ENCODE measurements around the gene OR4M2. TPM values are rescaled to one million over a fixed set of nuclear protein-coding genes. Genes with fewer than 3 reads are reported as not detected.
"Not testable (repeated sequence)": the region's sequence is repeated elsewhere in the genome, so short reads cannot be mapped to it uniquely, and the experiment has no call there.

OR4M2 gene, protein sequence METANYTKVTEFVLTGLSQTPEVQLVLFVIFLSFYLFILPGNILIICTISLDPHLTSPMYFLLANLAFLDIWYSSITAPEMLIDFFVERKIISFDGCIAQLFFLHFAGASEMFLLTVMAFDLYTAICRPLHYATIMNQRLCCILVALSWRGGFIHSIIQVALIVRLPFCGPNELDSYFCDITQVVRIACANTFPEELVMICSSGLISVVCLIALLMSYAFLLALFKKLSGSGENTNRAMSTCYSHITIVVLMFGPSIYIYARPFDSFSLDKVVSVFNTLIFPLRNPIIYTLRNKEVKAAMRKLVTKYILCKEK
- total RNA-seq = not detected

DNA sequence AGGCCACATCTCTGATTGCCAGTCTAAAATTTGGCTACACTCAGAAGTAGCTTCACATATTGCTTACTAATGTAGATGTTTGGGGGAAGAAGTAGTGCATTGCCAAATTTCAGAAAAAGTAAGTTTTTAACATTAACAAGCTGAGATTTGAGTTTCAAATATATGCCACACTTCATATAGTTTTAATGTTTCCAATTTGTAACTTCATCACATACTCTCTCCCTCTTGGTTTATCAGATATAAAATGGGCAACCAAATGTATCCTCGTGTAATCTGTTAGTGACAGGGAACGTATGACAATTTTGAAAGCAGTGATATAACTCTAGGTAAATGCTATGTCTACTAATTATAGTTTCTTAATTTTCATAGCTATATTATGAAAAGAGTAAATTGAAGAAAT lies at the start of gene OR4M2:
Gene OR4M2 (plus strand): TSS at position 301 of the 400 bp plus-strand sequence. CDS start 98 bp downstream, at position 399.
- ATAC-seq = not testable (repeated sequence)

DNA sequence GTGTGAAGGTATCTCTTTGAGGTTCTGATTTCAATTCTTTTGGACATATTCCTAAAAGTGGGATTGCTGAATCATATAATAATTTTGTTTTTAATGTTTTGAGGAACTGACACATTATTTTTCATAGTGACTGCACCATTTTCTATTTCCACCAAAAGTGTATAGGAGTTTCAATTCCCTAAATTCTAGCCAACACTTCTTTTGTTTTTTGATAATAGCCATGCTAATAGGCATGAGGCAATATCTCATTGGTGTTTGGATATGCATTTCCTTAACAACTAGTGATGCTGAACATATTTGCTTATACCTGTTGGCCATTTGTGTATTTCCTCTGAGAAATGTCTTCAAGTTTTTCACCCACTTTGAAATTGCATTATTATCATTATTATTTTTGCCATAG lies 11.1 kb upstream of the OR4M2 start:
- ATAC-seq = not testable (repeated sequence)

DNA sequence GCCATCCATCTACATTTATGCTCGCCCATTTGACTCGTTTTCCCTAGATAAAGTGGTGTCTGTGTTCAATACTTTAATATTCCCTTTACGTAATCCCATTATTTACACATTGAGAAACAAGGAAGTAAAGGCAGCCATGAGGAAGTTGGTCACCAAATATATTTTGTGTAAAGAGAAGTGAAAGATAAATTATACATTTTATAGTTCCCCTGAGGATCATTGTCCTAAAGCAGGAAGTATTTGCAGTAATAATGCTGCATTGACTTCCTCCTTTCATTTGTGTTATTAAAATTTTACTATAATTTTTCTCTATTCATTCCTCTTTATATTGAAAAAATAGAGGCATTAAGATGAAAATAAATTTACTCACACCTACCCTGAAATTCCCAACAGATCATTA lies 1.1 kb downstream of the OR4M2 start:
- ATAC-seq = not testable (repeated sequence)

DNA sequence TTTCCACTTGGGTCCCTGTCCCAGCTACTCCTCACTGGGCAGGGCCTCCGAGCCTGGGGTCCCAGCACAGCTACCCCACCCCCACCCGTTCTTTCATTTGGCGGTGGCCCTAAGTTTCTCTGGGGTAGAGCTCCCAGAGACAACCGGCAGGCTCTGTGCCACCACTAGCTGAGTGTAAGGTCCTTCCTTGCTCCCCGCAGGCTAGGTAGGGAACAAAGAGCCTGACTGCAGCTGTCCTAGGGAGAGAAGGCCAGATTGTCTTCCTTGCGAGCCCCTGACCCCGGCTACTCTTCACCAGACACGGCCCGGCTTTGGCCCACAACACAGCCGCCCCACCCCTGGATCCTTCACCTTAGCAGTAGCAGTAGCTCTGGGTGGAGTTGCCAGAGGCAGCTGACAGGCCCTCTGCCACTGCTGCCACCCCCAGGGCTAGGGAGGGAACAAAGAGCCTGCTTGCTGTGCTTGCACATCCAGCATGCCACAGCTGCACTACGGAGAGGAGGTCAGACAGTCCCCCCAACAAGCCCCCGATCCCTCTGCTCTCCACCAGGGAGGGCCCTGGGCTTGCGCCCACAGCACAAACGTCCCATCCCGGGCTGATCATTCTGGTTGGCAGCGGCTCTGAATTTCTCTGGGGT lies 18.4 kb downstream of the OR4M2 start:
- not testable (repeated sequence) for ATAC-seq

DNA sequence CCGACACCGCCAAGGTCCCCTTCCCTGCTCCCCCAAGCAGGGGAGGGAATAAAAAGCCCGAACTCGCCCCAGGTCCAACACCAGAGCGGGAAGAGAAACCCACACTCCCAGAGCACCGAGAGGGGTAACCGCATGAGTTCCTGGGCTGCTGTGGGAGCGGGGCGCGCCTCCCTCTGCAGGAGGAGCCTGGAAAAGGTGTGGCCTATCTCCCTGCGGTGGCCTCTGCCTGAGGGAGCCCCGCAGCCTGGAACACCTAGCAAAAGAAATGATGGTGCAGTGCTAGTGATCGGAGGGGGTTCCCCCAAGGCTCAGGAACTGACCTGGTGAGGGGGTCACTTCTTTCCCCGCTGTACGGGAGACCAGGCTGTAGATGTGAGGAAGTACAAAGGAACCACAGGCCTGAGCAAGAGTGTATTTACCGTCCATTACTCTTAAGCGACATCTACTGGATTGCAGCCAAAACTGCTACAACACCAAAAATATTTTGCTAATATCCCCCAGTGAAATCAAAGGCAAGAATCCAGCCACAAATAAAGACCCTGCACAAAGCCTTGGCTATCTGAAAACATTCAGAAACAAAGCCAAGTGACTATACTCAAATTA lies 19.1 kb downstream of the OR4M2 start:
- not testable (repeated sequence) for ATAC-seq

DNA sequence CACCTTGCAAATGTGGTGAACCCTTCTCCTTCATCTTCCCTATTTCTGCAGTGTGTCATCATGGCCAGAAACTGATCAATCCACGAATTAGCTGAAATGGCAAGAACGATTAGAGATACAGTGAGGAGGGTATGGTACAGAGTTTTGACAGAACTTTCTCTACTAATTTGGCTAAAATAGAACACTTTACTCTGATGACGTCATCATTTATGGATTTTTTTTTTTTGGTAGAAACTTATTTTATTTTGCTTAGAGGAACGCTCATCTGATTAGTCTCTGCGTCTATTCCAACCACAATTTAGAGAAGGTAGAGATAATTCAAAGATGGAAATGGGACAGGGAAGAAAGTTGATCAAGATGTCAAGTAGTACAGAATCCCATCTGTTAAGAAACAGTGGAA lies 41.7 kb downstream of the OR4M2 start:
- ATAC-seq = not testable (repeated sequence)

Other genes starting within 250 kb of the OR4M2 start
- gene POTEB, start 202.8 kb upstream of the OR4M2 start, total RNA-seq = not detected

Data from esophagus mucosa (tissue), 1 donor.